GM18499 (cell line): ENCODE results near the gene RAPGEF1.

Experiments
- ATAC-seq: cut with Tn5 transposase; IDR thresholded peaks from one replicate; pipeline ENCODE4 v1.9.1; 2021; ENCODE audit warnings: moderate number of reproducible peaks; ENCODE audit not compliant: insufficient read depth, unreplicated experiment

The RAPGEF1 gene

DNA sequence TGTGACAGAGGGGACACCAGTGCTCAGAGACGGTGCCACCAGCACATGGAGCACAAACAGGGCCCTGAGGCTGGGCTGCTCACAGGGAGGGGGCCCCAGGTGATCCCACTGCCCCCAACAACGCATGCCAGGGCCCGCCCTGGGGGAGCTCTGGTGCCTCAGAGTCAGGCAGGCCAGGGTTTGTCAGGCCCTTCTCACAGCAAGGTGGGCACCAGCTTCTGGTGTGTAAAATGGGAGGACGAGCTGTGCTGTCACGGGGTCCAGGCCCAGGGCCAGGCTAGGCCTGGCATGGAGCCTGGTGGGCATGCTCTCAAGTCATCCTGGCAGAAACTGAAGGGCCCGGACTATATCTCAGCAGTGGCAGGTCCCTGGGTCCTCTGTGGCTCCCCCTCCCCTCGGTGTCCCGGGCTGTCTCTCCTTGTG, 160.1 kb downstream of the RAPGEF1 start:
- ATAC-seq, result no peak

DNA sequence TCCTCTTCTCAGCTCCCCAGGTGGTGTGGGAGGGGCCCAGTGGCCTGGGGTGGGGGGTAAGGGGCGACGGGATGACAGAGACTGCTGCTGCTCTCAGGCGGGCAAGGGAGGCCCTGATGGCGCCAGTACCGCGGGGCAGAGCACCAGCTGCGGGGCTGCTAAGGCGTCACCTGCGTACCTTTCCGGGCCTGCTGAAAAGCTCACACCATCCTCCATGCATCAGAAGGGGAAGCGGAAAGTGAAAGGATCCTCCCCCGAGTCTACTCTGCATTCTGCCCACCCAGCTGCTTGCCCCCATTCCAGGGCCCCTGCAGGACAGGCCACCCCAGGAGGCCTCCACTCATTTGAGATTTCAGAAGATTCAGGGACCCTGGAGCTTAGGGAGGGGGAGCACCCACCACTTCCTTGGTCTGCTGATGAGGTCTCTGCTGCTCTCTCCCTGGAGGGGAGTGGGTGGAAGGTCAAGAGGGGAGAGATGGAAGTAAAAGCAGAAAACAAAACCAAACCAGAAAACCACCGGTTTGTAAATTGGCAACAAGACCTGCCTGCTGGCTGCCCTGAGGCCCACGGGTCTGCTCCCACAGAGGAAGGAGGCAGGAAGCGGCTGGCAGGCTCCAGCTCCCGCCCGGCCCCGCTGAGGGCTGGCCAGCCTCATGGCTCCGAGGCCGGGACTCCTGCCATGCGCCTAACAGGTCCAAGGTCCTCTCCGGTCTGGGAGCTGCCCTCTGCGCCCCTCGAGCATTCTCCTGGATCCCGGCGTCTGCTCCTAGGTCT, 161.0 kb downstream of the RAPGEF1 start:
- peak; percentile 48 for ATAC-seq

DNA sequence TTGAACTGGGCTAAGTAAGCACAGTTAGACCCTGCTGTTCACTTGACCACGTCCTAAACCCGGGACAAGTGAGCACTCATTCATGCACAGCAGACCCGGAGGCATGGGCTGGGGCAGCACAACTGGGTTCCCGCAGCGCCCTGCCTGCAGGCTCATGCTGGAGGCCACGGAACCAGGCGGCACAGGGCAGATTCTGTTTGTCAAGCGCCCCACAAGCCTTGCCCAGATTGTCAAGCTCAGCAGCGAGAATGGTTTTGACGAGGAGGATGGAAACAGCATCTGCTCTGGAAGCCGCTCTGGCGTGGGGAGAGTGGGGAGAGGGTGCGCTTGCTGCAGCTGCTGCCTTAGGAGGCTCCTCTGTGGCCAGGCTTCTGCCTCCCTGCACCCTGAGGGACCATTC, 161.9 kb downstream of the RAPGEF1 start:
- no peak for ATAC-seq

DNA sequence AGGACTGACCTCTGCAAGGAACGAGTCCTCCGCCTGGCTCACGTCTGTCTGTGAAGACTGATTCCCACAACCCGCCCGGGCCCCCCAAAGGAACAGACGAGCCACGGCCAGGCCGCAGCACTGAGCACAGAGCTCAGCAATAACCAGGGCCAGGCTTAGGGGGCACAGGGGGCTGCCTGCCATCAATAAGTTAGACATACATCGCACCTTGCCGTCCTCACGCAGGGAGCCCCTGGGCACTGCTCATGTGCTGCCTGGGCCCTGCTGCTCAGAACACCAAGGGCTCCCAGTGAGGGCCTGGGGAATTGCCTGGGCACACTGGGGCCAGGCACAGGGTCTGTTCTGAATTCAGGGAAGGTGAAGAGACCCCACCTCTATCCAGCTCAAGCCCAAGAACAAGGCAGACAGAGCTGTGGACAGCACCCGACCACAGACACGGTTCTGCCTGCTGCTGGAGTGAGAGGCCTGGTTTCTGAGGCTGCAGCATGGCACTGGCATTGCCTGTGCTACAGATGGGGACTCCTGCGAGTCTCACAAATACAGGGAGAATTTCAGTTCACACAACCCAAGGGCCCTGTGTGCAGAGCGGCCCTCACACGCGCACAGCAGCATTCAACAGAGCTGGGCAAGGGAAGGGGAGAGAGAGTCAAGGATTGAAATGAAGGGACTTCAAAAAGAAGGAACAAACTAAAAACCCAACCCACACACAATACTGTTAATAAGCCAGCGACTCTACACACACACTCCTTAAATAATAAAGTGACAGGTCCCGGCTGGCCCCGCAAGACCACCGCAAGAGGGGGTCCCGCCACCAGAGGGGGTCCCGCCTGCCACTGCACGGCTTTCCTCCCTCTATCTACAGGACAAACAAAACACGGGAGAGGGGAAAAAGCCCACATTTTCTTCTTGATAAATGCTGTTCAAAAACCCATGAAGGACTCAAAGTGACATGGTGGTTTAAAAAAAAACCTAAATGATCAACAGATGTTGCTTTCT, 162.6 kb downstream of the RAPGEF1 start:
- ATAC-seq, result no peak

- no peak for ATAC-seq
Observed at GRCh38 chr9:131575946-131576853, 163.7 kb downstream of the RAPGEF1 start.

GRCh38 chr9:131574730-131575640, 164.9 kb downstream of the RAPGEF1 start:
- no peak for ATAC-seq

DNA sequence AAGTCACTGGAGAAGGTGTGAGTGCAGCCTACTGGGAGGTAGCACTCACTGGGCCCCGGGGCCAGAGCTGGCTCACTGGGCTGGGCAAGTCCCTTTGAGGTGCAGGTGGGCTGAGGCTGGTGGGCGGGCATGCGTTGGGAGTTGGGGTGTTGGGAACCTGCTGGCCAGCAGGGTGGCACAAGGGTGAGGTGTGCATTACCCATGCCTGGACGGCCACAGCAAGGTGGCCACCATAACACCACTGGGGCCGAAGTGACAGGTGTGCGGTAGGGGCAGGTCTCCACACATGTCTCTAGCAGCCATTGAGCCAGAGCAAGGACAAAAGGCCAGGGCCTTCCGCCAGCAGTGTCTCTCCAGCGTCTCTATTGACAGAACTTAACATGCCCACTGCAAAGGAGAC, 172.0 kb downstream of the RAPGEF1 start:
- ATAC-seq, result no peak

DNA sequence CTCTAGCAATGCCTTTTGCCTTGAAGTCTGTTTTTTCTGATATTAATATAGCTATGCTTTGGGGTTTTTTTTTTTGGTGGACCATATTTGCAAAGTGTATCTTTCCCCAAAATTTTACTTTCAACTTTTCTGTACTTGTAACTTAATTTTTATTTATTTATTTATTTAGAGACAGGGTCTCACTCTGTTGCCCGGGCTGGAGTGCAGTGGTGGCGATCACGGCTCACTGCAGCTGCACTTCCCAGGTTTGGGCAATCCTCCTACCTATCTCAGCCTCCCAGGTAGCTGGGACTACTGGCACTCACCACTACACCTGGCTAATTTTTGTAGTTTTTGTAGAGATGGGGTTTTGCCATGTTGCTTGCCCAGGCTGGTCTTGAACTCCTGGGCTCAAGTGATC, 173.7 kb downstream of the RAPGEF1 start:
- no peak for ATAC-seq

- ATAC-seq, result no peak
Observed at GRCh38 chr9:131565369-131565768, 174.5 kb downstream of the RAPGEF1 start.

- no peak for ATAC-seq
Observed at GRCh38 chr9:131562032-131562959, 177.6 kb downstream of the RAPGEF1 start.

GRCh38 chr9:131559421-131560000, 180.4 kb downstream of the RAPGEF1 start:
- no peak for ATAC-seq

DNA sequence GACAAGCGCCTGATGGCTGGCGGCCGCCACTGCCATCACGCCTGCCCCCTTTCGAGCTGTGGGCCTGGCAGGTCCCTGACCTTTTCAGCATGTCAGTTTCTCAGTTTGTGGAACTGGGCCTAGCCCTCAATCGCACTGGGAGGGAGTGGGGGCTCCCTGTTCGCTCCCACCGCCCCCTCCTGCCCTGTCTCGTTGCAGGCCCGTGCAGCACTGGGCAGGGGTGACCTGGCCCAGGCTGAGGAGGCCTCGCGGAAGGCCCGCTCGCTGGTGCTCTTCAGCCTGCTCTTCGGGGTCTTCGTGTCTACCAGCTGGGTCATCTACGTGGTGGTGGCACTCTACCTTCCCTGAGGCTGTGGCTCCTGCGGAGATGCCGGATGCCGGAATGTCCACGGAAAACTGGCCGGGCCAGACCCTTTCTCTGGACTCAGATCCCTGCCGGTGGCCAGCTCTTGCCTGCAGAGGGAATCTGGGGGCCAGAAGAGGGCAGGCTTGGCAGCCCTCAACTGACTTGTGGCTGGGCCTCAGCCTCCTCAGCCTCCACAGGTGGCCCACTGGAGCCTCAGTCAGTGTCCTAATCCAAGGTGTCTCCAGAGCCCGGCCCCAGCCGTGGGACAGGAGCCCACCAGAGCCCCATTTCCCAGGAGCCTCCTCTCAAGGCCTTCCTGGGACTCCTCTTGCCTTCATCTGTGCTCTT, 181.9 kb downstream of the RAPGEF1 start:
- no peak for ATAC-seq

DNA sequence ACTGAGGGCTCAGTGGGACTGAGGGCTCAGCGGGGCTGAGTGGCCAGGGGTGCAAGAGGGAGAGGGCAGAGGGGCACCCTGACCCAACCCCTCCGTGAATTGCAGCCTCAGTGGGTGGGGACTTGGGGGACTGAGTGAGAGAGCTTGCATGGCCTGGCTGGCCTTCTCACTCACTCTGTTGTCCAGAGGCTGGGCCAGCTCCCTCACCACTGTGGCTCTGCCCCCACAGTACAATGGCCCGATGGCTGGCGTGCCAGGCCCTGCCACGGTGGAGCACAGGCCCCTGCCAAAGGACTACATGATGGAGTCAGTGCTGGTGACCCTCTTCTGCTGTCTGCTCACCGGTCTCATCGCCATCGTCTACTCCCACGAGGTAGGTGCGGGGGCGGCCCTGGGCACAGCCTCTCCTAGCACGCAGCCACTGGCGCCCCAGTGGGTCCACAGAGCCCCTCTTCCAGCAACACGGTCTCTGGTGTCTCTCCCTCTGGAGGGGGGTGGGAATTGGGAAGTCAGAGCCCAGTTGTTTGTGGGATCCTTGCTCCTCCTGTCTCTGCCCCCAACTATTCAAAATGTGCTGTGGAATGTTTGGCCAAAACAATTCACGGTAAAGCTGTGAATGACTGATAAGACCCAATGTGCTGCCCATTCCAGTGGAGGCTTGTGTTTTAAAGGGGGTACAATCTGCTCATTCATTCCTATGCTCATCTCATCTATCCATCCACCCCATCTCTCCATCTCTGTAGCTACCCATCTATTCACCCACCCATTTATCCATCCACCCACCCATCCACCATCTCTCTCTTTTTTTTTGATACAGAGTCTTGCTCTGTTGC, 183.8 kb downstream of the RAPGEF1 start:
- no peak for ATAC-seq

GRCh38 chr9:131554843-131555351, 185.0 kb downstream of the RAPGEF1 start:
- ATAC-seq, result no peak

GRCh38 chr9:131554087-131554842, 185.6 kb downstream of the RAPGEF1 start:
- no peak for ATAC-seq
